ENCODE results near the gene BOLL.

DNA sequence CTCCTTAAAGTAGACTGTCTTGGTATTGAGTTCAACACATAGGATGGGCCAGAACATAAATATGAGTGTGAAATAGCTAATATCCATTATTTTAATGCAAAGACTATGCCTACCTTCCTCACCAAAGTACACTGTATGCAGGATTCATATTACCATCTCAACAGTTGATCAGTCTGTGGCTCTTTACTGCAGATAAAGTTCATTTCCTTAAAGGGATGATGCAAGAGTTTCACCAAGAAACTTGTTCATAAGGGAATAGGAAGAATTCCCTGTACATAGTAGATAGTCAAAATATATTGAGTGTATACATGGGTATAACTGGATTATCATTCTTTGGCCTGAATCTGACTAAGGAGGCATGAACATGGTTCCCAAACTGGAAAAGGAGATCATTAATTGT, 44.9 kb downstream of the BOLL start:
- TF ChIP-seq, protein P1, sequence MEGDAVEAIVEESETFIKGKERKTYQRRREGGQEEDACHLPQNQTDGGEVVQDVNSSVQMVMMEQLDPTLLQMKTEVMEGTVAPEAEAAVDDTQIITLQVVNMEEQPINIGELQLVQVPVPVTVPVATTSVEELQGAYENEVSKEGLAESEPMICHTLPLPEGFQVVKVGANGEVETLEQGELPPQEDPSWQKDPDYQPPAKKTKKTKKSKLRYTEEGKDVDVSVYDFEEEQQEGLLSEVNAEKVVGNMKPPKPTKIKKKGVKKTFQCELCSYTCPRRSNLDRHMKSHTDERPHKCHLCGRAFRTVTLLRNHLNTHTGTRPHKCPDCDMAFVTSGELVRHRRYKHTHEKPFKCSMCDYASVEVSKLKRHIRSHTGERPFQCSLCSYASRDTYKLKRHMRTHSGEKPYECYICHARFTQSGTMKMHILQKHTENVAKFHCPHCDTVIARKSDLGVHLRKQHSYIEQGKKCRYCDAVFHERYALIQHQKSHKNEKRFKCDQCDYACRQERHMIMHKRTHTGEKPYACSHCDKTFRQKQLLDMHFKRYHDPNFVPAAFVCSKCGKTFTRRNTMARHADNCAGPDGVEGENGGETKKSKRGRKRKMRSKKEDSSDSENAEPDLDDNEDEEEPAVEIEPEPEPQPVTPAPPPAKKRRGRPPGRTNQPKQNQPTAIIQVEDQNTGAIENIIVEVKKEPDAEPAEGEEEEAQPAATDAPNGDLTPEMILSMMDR (IDR thresholded peaks at IDR 0.05; ENCODE audit: low read depth, low read length), result no peak
- TF ChIP-seq, protein P2, sequence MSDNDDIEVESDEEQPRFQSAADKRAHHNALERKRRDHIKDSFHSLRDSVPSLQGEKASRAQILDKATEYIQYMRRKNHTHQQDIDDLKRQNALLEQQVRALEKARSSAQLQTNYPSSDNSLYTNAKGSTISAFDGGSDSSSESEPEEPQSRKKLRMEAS (IDR thresholded peaks at IDR 0.05; ENCODE audit: low read depth, low read length), result no peak
- TF ChIP-seq POLR2A (IDR thresholded peaks at IDR 0.05; ENCODE audit: extremely low read depth, insufficient read length), result no peak
